HAP-1 (cell line): ENCODE data around the gene LSG1.
A peak's percentile ranks its signal among the peaks of the same experiment; 100 is the strongest.

Experiments
- DNase-seq, 2 experiments: peaks; one replicate each; pipeline ENCODE4 v3.0.0-alpha.2; 2016 to 2020; ENCODE audit warnings: low spot score in 2 of 2
- H3K27me3 ChIP-seq: fragments of 250-450 bp; sonication (Bioruptor Pico); 2 replicates; pipeline ENCODE4 v1.5.1; 2020; ENCODE audit warnings: low read depth, mild to moderate bottlenecking, moderate library complexity
- H3K36me3 ChIP-seq: fragments of 250-450 bp; sonication (Bioruptor Pico); replicated peaks from 2 replicates; pipeline ENCODE4 v1.5.1; 2020; ENCODE audit warnings: mild to moderate bottlenecking
- H3K4me1 ChIP-seq: fragments of 250-450 bp; sonication (Bioruptor Pico); 2 replicates; pipeline ENCODE4 v1.5.1; 2020; ENCODE audit warnings: mild to moderate bottlenecking
- H3K4me3 ChIP-seq: fragments of 250-450 bp; sonication (Bioruptor Pico); 2 replicates; pipeline ENCODE4 v1.5.1; 2020; ENCODE audit warnings: mild to moderate bottlenecking, moderate library complexity
- H3K9me3 ChIP-seq: fragments of 250-450 bp; sonication (Bioruptor Pico); 2 replicates; pipeline ENCODE4 v1.5.1; 2020; ENCODE audit warnings: mild to moderate bottlenecking, moderate library complexity
- in situ Hi-C: fragments of 300-500 bp; cut with MboI; formaldehyde crosslinking; loops from 3 replicates; pipeline ENCODE4 v1.14.3; 2020; ENCODE audit warnings: low sequenced_read_pairs, inconsistent platforms, mixed read lengths

The LSG1 gene

DNA sequence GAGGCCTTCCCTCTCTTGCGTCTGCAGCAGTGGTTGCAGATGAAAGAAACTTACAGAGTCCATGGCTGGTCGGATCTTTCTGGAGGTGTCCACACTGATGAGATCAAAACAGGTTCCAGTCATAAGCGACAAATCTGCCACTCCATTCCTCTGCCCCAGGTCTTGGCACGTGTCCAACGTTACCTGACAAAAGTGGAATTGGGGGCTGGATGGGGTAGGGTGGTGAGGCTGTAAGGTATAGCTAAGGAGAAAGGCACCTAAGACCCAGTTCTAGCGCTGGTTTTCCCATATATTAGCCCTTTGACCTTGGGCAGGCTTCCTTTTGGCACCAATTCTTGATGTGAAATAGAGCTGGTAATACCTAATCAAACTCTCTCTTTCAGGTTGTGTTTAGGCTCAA is 24.7 kb upstream of the LSG1 start:
- in situ Hi-C loops: no loop called here
- Histone ChIP-seq H3K36me3 (no peaks in the 10 kb centered on the region), H3K4me3 (no peak overlapping the region), H3K4me1 (no peaks in the 10 kb centered on the region), H3K9me3 (no peaks in the 10 kb centered on the region), H3K27me3 (peaks cover 4% of the 10 kb centered on the region; the same call in 1 of the 2 replicates)
- no peak for DNase-seq

DNA sequence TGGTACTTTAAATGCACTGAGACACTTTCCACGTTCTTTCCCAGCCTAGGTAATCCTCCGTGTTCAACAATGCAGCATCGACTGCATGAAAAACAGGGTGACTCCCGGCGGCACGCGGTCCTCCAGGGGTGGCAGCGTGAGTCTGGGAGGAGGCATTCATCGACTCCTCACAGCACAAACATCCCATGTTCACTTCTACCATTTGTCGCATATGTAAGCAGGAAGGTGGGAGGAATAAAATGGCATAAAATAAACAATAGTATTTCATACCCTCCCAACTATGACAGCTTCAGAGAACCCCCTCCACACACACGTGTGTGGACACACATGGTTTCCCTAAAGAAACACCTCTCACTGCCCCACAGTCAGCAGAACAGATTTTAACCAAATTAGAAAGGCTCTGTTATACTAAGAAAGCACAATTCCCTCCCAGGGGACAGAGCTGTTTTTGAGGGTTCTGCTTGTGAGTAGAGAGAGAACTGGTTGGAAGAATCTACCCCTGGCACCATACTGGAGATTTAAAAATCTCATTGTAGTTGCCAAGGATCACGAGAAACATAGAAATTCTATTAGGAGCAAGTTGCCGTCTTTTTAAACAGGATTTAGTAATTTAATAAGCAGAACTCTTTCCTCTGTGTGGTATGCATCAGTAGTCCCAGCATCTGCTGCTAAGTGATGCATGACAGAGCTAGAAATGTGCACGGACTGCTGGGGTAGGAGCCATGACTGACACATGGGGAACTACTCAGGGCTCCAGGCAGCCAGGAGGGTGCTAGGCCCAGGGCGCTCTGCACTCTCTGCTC is 19.7 kb upstream of the LSG1 start:
- Histone ChIP-seq H3K4me3 (no peak overlapping the region), H3K36me3 (no peaks in the 10 kb centered on the region; the same call in 1 of the 2 replicates), H3K9me3 (no peaks in the 10 kb centered on the region), H3K27me3 (no peaks in the 10 kb centered on the region), H3K4me1 (peaks cover 14% of the 10 kb centered on the region)
- in situ Hi-C loops: no loop called here
- DNase-seq: no peak

DNA sequence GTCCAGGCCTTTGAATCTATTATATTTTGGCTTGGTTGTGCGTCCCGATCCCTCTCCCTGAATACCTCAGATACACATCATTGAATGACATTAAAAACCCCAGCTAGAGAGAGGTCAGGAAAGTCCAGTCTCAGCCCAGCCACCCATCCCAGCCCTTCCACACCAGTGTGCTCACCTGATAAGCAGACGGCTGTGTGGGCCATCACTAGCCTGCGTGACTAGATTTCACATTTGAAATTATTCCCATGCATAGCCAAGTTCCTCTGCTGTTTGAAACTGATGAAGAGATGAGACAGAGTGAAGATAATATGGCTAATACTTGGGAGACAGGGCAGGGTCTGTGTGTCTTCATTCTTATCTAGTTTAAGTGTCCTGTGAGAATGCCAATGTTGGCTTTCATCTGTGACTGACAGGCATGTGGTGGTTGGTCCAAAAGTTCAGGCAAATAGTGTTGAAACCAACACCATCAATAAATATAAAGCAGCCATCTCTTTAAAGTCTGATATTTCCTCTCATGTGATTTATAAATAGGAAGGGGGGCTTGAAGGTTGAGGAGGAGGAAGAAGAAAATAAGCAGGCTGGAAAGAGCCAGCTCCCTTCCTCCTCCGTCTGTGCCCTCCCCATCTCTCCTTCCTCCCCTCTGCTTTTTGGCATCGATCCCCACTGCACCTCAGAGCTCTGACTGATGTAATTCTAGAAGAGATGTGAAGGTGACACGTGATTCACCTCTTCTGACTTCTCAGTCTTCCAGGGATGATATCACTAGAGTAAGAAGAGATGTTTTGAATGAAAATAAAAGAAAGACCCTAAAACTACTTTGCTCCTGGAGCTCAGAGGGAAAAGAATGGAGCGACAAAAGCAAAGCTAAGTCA is 18.7 kb upstream of the LSG1 start:
- in situ Hi-C loops: no loop called here
- H3K4me1 ChIP-seq: peaks cover 20% of the 10 kb centered on the region
- no peaks in the 10 kb centered on the region for H3K27me3 ChIP-seq
- no peaks in the 10 kb centered on the region; the same call in 1 of the 2 replicates for H3K36me3 ChIP-seq
- no peak for DNase-seq
- no peaks in the 10 kb centered on the region for H3K9me3 ChIP-seq
- H3K4me3 ChIP-seq: no peak overlapping the region

DNA sequence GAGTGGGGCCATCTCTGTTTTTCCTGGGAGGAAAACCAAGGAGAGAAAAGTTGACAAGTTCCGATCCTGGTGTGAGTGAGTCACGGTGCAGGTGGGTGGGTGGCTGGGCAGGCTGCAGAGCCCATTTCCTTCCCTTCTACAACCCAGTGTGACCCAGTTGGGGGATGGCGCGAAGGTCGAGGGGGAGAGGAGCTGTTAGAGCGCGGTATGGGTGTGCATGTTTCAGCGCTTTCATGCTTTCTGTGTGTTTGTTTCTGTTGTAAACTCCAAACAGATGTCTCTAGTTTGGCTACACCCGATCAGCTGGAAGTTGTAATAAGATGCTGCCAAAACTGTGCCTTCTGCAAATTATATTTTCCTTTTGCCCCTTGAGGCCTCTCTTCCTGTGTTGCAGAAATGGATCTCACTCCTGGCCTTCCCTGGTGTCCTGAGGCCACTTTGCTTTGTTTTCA is 17.5 kb upstream of the LSG1 start:
- no peaks in the 10 kb centered on the region; the same call in 1 of the 2 replicates for H3K36me3 ChIP-seq
- H3K27me3 ChIP-seq: no peaks in the 10 kb centered on the region
- H3K4me1 ChIP-seq: peaks cover 23% of the 10 kb centered on the region
- no peak overlapping the region for H3K4me3 ChIP-seq
- in situ Hi-C loops: loop anchor here (5.0 kb wide), 1 partner anchor 418 kb away; no protein-coding TSS in a partner anchor
- no peak for DNase-seq
- H3K9me3 ChIP-seq: no peaks in the 10 kb centered on the region

DNA sequence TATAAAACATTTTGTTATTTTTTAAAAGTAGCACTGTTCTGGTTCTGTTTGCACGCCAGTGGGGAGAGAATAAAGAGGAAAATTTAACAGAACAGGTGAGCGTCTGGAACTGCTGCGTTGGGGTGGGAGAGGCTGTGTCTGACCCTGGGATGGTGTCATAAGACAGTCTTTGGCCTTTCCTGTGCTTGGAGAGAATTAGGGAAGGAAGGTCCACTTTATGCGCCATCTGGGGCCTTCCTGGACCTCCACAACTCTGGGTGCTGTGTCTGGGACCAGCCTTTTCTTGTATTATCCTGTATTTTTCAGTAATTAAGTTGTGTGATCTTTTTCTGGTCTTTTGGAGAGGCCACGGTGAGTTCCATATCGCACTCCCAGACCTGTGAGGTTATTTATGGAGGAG is 17.0 kb upstream of the LSG1 start:
- Histone ChIP-seq H3K9me3 (no peaks in the 10 kb centered on the region), H3K36me3 (no peaks in the 10 kb centered on the region; the same call in 1 of the 2 replicates), H3K4me3 (no peak overlapping the region), H3K27me3 (no peaks in the 10 kb centered on the region), H3K4me1 (peaks cover 23% of the 10 kb centered on the region)
- no peak for DNase-seq
- in situ Hi-C loops: loop anchor here (5.0 kb wide), 1 partner anchor 418 kb away; no protein-coding TSS in a partner anchor

DNA sequence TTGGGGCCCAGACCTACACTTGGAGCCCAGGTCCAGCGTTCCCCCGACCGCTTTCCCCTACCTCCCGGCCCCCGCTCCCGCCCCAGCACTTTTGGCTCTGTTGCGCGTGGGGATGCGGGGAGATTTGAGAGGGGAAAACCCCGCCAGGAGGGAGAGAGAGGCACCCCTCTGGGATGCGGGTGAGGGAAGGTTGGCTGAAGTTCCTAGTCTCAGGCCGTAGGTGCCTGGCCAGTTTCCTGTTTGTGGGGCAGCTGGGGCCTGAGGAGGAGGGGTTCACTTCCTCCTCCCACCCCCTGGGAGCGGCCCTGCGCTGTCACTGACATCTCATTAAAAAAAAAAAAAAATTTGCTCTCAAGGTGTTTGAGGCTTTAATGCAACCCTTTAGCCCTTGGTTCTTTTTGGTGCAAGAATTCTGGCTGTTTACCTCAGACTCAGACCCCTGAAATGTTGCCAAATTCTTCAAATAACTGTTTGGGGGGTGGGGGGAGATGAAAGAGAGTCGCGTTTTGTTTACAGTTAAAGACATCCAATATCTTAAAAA is 16.3 kb upstream of the LSG1 start:
- H3K4me3 ChIP-seq: peak overlapping the region; percentile 27
- H3K36me3 ChIP-seq: no peaks in the 10 kb centered on the region; the same call in 1 of the 2 replicates
- no peaks in the 10 kb centered on the region for H3K27me3 ChIP-seq
- peak in 1 of 2 experiments; percentile 27 for DNase-seq
- in situ Hi-C loops: loop anchor here (5.0 kb wide), 1 partner anchor 419 kb away; no protein-coding TSS in a partner anchor
- H3K4me1 ChIP-seq: peaks cover 23% of the 10 kb centered on the region
- no peaks in the 10 kb centered on the region for H3K9me3 ChIP-seq

DNA sequence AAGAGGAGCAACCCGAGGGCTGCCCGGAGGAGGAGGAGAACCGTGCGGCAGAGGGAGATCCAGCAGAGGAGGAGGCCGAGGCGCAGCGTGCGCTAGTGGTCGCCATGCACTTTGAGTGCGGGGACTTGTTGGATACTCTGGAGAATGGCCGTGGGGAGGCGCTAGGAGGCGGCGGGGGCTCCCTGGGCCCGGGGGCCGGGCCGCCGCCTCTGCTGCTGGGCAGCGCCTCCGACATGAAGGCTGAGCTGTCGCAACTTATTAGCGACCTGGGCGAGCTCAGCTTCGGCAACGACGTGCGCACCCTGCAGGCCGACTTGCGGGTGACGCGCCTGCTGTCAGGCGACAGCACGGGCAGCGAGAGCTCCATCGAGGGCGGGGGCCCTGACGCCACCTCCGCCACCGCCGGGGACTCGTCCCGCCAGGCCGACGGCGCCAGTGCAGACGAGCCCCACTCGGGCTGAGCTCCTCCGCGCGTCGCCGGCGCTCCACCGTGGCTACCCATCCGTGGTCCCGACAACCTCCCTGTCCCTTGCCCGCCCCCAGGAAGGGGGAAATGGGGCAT is 15.7 kb upstream of the LSG1 start:
- in situ Hi-C loops: loop anchor here (5.0 kb wide), 1 partner anchor 420 kb away; no protein-coding TSS in a partner anchor
- Histone ChIP-seq H3K4me1 (peaks cover 23% of the 10 kb centered on the region), H3K9me3 (no peaks in the 10 kb centered on the region), H3K4me3 (peak overlapping the region; percentile 27), H3K27me3 (no peaks in the 10 kb centered on the region), H3K36me3 (no peaks in the 10 kb centered on the region; the same call in 1 of the 2 replicates)
- DNase-seq: peak; percentile 67 to 80

DNA sequence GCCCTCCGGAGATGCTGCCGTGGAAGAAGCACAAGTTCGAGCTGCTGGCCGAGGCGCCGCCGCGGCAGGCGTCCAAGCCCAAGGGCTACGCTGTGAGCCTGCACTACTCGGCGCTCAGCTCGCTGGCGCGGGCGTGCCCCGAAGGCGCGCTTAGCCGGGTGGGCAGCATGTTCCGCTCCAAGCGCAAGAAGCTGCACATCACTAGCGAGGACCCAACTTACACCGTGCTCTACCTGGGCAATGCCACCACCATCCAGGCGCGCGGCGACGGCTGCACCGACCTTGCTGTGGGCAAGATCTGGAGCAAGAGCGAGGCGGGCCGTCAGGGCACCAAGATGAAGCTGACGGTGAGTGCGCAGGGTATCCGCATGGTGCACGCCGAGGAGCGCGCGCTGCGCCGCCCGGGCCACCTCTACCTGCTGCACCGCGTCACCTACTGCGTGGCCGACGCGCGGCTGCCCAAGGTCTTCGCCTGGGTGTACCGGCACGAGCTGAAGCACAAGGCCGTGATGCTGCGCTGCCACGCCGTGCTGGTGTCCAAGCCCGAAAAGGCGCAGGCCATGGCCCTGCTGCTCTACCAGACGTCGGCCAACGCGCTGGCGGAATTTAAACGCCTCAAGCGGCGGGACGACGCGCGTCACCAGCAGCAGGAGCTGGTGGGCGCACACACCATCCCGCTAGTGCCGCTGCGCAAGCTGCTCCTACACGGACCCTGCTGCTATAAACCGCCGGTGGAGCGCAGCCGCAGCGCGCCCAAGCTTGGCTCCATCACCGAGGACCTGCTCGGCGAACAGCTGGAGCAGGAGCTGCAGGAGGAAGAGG is 15.0 kb upstream of the LSG1 start:
- Histone ChIP-seq H3K36me3 (no peaks in the 10 kb centered on the region; the same call in 1 of the 2 replicates), H3K4me3 (peak overlapping the region; percentile 71), H3K27me3 (no peaks in the 10 kb centered on the region), H3K9me3 (no peaks in the 10 kb centered on the region), H3K4me1 (peaks cover 23% of the 10 kb centered on the region)
- DNase-seq: peak in 1 of 2 experiments; percentile 32
- in situ Hi-C loops: loop anchor here (5.0 kb wide), 1 partner anchor 420 kb away; no protein-coding TSS in a partner anchor

DNA sequence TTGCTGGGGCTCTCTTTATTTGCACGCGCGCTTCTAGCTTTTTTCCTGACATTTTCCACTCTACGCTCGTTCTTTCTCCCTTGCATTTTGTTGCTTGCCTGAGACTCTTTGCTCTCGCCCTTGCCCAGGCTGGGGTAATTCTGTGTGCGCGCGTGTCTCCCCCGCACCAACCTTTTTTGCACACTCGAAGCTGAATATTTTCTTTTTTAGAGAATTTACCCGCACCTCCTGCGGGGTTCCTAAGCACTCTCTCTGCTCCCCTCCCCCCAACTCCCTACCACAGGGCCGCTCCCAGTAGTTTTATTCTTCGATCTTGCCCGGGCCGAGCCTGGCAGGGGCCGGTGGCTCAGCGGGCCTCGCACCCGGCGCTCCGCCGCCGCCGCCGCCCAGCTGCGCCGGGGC is 14.4 kb upstream of the LSG1 start:
- Histone ChIP-seq H3K9me3 (no peaks in the 10 kb centered on the region), H3K36me3 (no peaks in the 10 kb centered on the region; the same call in 1 of the 2 replicates), H3K4me1 (peaks cover 23% of the 10 kb centered on the region), H3K4me3 (peak overlapping the region; percentile 71), H3K27me3 (no peaks in the 10 kb centered on the region)
- DNase-seq: no peak
- in situ Hi-C loops: loop anchor here (5.0 kb wide), 1 partner anchor 421 kb away; no protein-coding TSS in a partner anchor

DNA sequence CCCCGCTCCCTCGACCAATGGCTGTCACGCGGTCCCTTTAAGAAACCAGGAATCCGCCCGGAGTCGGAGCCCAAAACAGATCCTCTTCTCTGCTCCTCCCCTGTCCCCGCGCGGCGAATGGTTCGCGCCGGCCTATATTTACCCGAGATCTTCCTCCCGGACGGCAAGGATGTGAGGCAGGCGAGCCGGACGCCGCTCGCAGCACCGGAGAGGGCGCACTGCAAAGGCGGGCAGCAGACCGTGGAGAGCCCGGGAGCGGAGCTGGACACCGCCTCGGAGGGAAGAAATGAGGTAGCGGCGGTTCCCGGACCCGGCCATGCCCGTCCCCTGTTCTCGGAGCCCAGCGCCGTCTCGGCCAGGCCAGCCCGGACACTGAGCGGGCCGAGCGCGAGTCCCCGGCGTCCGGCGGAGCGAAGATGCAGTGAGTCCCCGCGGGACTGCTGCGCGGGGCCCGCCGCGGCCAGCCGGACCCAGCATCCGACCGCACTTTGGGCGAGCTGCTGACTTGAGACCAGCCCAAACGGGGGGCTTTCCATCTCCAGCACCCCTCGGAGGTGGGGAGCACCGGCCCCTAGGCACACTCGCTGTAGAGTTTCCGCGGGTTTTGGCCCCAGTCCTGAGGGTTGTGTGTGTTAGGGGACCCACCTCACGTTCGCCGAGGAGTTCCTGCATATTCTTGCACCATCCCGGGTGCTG is 13.9 kb upstream of the LSG1 start, which contains the start of gene FAM43A:
Gene FAM43A (plus strand): TSS at position 166 of the 696 bp plus-strand sequence. CDS start 944 bp downstream, outside the sequence.
- Histone ChIP-seq H3K27me3 (no peaks in the 10 kb centered on the region), H3K36me3 (no peaks in the 10 kb centered on the region; the same call in 1 of the 2 replicates), H3K4me1 (peaks cover 23% of the 10 kb centered on the region), H3K9me3 (no peaks in the 10 kb centered on the region), H3K4me3 (peak within 1 kb of the TSS; percentile 71)
- in situ Hi-C loops: loop anchor here (5.0 kb wide), 1 partner anchor 421 kb away; no protein-coding TSS in a partner anchor
- peak; percentile 81 to 94 for DNase-seq

DNA sequence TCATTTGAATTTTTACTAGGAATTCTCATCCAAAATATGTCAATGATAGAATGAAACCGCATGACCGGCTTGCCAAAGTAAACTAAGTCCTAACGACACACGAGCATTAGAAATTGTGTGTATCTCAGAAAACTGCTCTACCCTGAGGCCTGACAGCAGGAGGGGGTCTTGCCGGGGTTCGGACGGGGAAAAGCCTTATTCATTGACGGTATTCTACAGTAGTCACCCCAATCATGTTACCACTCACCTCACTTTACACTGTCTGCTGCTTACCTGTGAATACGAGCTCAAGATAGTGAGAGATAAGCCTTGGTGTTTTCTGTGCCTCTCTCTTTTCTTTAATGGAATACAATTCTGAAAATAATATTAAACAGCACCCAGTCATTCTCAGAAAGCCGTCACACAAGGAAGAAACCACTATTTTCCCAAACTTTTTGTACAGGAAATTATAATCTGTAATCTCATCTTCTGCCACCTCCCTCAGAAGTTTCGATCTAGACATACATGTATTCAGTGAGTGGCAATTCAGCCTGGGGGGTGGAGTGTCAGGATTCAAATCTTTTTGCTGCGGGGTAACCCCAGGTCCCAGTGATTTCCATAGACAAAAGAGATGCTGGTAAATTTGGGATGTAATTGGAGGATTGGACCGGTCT is 13.2 kb upstream of the LSG1 start:
- peaks cover 23% of the 10 kb centered on the region for H3K4me1 ChIP-seq
- in situ Hi-C loops: loop anchor here (5.0 kb wide), 1 partner anchor 422 kb away; no protein-coding TSS in a partner anchor

More for the DNA sequence above, 13.2 kb upstream of the LSG1 start:
- H3K36me3 ChIP-seq: no peaks in the 10 kb centered on the region; the same call in 1 of the 2 replicates
- H3K9me3 ChIP-seq: no peaks in the 10 kb centered on the region
- no peaks in the 10 kb centered on the region for H3K27me3 ChIP-seq
- peak overlapping the region; percentile 71 for H3K4me3 ChIP-seq
- DNase-seq: no peak
